ACC112 (cell line): ENCODE results near the gene E2F6.

Source experiments
- H2AFZ ChIP-seq: fragments of 200-600 bp; sonication (generic); one replicate; pipeline ENCODE4 v1.6.0; 2017; ENCODE audit warnings: antibody characterized with exemption, low read length; ENCODE audit not compliant: unreplicated experiment
- H3K27ac ChIP-seq: fragments of 200-600 bp; sonication (generic); 2 replicates; pipeline ENCODE4 v1.5.1; 2014; ENCODE audit warnings: low read depth, mild to moderate bottlenecking, antibody characterized with exemption, low read length, moderate library complexity
- H3K27me3 ChIP-seq: fragments of 200-600 bp; sonication (generic); 2 replicates; pipeline ENCODE4 v1.6.1; 2014; ENCODE audit warnings: mild to moderate bottlenecking, antibody characterized with exemption, low read length, moderate library complexity, mixed read lengths; ENCODE audit not compliant: insufficient read depth
- H3K36me3 ChIP-seq: fragments of 200-600 bp; sonication (generic); 2 replicates; pipeline ENCODE4 v1.6.1; 2016; ENCODE audit warnings: mild to moderate bottlenecking, antibody characterized with exemption, low read length, moderate library complexity, mixed read lengths; ENCODE audit not compliant: insufficient read depth
- H3K4me1 ChIP-seq: fragments of 200-600 bp; sonication (generic); one replicate; pipeline ENCODE4 v1.6.1; 2016; ENCODE audit warnings: low read length, mixed read lengths; ENCODE audit not compliant: insufficient read depth, unreplicated experiment, control insufficient read depth
- H3K4me3 ChIP-seq: fragments of 200-600 bp; sonication (generic); 2 replicates; pipeline ENCODE4 v1.5.1; 2014; ENCODE audit warnings: mild to moderate bottlenecking, low read depth, low read length
- H3K79me2 ChIP-seq: fragments of 200-600 bp; sonication (generic); one replicate; pipeline ENCODE4 v1.6.0; 2016; ENCODE audit warnings: low read length; ENCODE audit not compliant: control insufficient read depth, unreplicated experiment, insufficient read depth

E2F6 gene

GRCh38 chr2:11480406-11480805 lies 14.4 kb upstream of the E2F6 start:
- Histone ChIP-seq H3K4me3 (no peak overlapping the region), H2AFZ (no peak overlapping the region), H3K27ac (no peak overlapping the region), H3K27me3 (peaks cover 59% of the 10 kb centered on the region), H3K36me3 (no peaks in the 10 kb centered on the region), H3K79me2 (no peaks in the 10 kb centered on the region), H3K4me1 (peaks cover 4% of the 10 kb centered on the region)

GRCh38 chr2:11478899-11479605 lies 13.1 kb upstream of the E2F6 start:
- H2AFZ ChIP-seq = no peak overlapping the region
- H3K4me3 ChIP-seq = no peak overlapping the region
- no peaks in the 10 kb centered on the region for H3K36me3 ChIP-seq
- no peaks in the 10 kb centered on the region for H3K79me2 ChIP-seq
- no peak overlapping the region for H3K27ac ChIP-seq
- H3K27me3 ChIP-seq = peaks cover 48% of the 10 kb centered on the region
- peaks cover 4% of the 10 kb centered on the region for H3K4me1 ChIP-seq

- H3K27ac ChIP-seq = no peak overlapping the region
- no peak overlapping the region for H2AFZ ChIP-seq
- peaks cover under 1% of the 10 kb centered on the region for H3K4me1 ChIP-seq
- no peaks in the 10 kb centered on the region for H3K36me3 ChIP-seq
- H3K27me3 ChIP-seq = peaks cover 38% of the 10 kb centered on the region
- H3K79me2 ChIP-seq = no peaks in the 10 kb centered on the region
- no peak overlapping the region for H3K4me3 ChIP-seq
Measured at GRCh38 chr2:11477994-11478393, 12.0 kb upstream of the E2F6 start.

- no peaks in the 10 kb centered on the region for H3K36me3 ChIP-seq
- no peak overlapping the region for H2AFZ ChIP-seq
- no peaks in the 10 kb centered on the region for H3K4me1 ChIP-seq
- no peak overlapping the region for H3K4me3 ChIP-seq
- H3K27ac ChIP-seq = no peak overlapping the region
- H3K79me2 ChIP-seq = no peaks in the 10 kb centered on the region
- peaks cover 3% of the 10 kb centered on the region; the same call in 1 of the 2 replicates for H3K27me3 ChIP-seq
Measured at GRCh38 chr2:11473659-11474433, 7.9 kb upstream of the E2F6 start.

- Histone ChIP-seq H2AFZ (no peak overlapping the region), H3K27ac (no peak overlapping the region), H3K4me3 (no peak overlapping the region), H3K36me3 (0 out of 2 replicates have a peak, but pooled peaks cover under 1% of the 10 kb centered on the region), H3K27me3 (no peaks in the 10 kb centered on the region), H3K79me2 (peaks cover 35% of the 10 kb centered on the region), H3K4me1 (peaks cover 21% of the 10 kb centered on the region)
Measured at GRCh38 chr2:11467749-11468148, 1.8 kb upstream of the E2F6 start.

- Histone ChIP-seq H2AFZ (no peak overlapping the region), H3K4me3 (peak overlapping the region; percentile 78), H3K27ac (no peak overlapping the region), H3K79me2 (peaks cover 41% of the 10 kb centered on the region), H3K27me3 (no peaks in the 10 kb centered on the region), H3K4me1 (peaks cover 27% of the 10 kb centered on the region), H3K36me3 (peaks cover 6% of the 10 kb centered on the region; the same call in 1 of the 2 replicates)
Measured at GRCh38 chr2:11467129-11467649, 1.2 kb upstream of the E2F6 start.

GRCh38 chr2:11466307-11467128 lies 557 bp upstream of the E2F6 start:
- Histone ChIP-seq H2AFZ (peak overlapping the region; percentile 76), H3K4me3 (peak overlapping the region; percentile 78), H3K4me1 (peaks cover 28% of the 10 kb centered on the region), H3K27ac (peak overlapping the region; percentile 79; the same call in 1 of the 2 replicates), H3K27me3 (no peaks in the 10 kb centered on the region), H3K79me2 (peaks cover 48% of the 10 kb centered on the region), H3K36me3 (peaks cover 6% of the 10 kb centered on the region; the same call in 1 of the 2 replicates)

- H3K79me2 ChIP-seq = peaks cover 61% of the 10 kb centered on the region
- H2AFZ ChIP-seq = no peak overlapping the region
Measured at GRCh38 chr2:11465110-11465484, 864 bp downstream of the E2F6 start.

GRCh38 chr2:11459816-11460215 lies 6.1 kb downstream of the E2F6 start:
- Histone ChIP-seq H3K36me3 (peaks cover 10% of the 10 kb centered on the region; the same call in 1 of the 2 replicates), H3K79me2 (peaks cover 99% of the 10 kb centered on the region), H3K27ac (no peak overlapping the region), H3K4me3 (no peak overlapping the region), H2AFZ (no peak overlapping the region), H3K4me1 (peaks cover 31% of the 10 kb centered on the region), H3K27me3 (no peaks in the 10 kb centered on the region)

More at GRCh38 chr2:11465110-11465484, 864 bp downstream of the E2F6 start:
- Histone ChIP-seq H3K27ac (peak overlapping the region; percentile 79), H3K4me1 (peaks cover 35% of the 10 kb centered on the region), H3K4me3 (peak overlapping the region; percentile 78), H3K27me3 (no peaks in the 10 kb centered on the region), H3K36me3 (peaks cover 6% of the 10 kb centered on the region; the same call in 1 of the 2 replicates)

GRCh38 chr2:11458753-11459152 lies 7.2 kb downstream of the E2F6 start:
- no peaks in the 10 kb centered on the region for H3K27me3 ChIP-seq
- peaks cover 22% of the 10 kb centered on the region for H3K4me1 ChIP-seq
- H3K79me2 ChIP-seq = peaks cover 91% of the 10 kb centered on the region
- no peak overlapping the region for H2AFZ ChIP-seq
- no peak overlapping the region for H3K27ac ChIP-seq
- H3K4me3 ChIP-seq = no peak overlapping the region
- H3K36me3 ChIP-seq = peaks cover 13% of the 10 kb centered on the region; the same call in 1 of the 2 replicates
